ENCODE data around the gene FOXQ1. TPM values are rescaled to one million over a fixed set of nuclear protein-coding genes. Genes with fewer than 3 reads are reported as not detected.
"Not testable (repeated sequence)": the region's sequence is repeated elsewhere in the genome, so short reads cannot be mapped to it uniquely, and the experiment has no call there.

Gene FOXQ1
- total and polyA plus RNA-seq, 10 of the 15 experiments (the other 5 are each of a cell fraction or from before 2014, with no cell fraction given) = 0.08 TPM; not detected in 9

GRCh38 chr6:1351381-1352008 is 39.6 kb downstream of the FOXQ1 start:
- Histone ChIP-seq H3K27ac (ENCODE audit: control insufficient read depth, insufficient read depth) (no peak overlapping the region), H3K4me3 (no peak overlapping the region), H3K27me3 (replicated peaks in 1 of 2; ENCODE audit: control insufficient read depth in 2 of 2, insufficient read depth in 2 of 2, low read length in 1 of 2) (no peaks in the 10 kb centered on the region; a peak in 2 of 4 replicates), H4K20me1 (ENCODE audit: control insufficient read depth, insufficient read depth) (no peaks in the 10 kb centered on the region), H3K79me2 (ENCODE audit: control insufficient read depth, insufficient read depth, low read length) (no peaks in the 10 kb centered on the region), H3K4me1 (ENCODE audit: control insufficient read depth, insufficient read depth, low read length) (no peaks in the 10 kb centered on the region), H3K36me3 (ENCODE audit: control insufficient read depth in 2 of 2, insufficient read depth in 2 of 2, low read length in 1 of 2) (no peaks in the 10 kb centered on the region), H3K4me2 (ENCODE audit: control insufficient read depth, insufficient read depth) (no peak overlapping the region), H3K9ac (ENCODE audit: control insufficient read depth, insufficient read depth, low read length) (no peak overlapping the region), H3K9me3 (replicated peaks; ENCODE audit: control insufficient read depth, insufficient read depth, low read length) (peaks cover 3% of the 10 kb centered on the region; the same call in 2 of the 3 replicates), H2AFZ (ENCODE audit: control insufficient read depth, low read depth, low read length) (no peak overlapping the region)
- ChIA-PET POLR2A (no interaction called here), CTCF (interaction anchor here (0.9 kb wide), 1 partner anchor 46 kb away, joined by 4 read pairs; no protein-coding TSS in a partner anchor), SMC1A (ENCODE audit: uncharacterized antibody, unreplicated experiment) (no interaction called here), RAD21 (ENCODE audit: unreplicated experiment) (no interaction called here)
- no peak for FAIRE-seq
- intact Hi-C loops (cut with micrococcal nuclease; ENCODE audit: unreplicated experiment) = no loop called here
- no peak for ATAC-seq
- no TSS peak for BruUV-seq (replicated peaks)
- in situ Hi-C loops (cut with MboI) = no loop called here
- TF ChIP-seq BCL11A (IDR thresholded peaks at IDR 0.05; ENCODE audit: low read depth, low read length) (no peak), MEF2A (IDR thresholded peaks at IDR 0.05; ENCODE audit: insufficient read depth, low read depth, low read length) (no peak), CHD2 (IDR thresholded peaks at IDR 0.05; ENCODE audit: borderline replicate concordance, low read depth, low read length) (no peak), CBX5 (IDR thresholded peaks at IDR 0.05; ENCODE audit: low read depth) (0 out of 2 replicates have a peak, but pooled peaks have one; percentile 67)
- no peak for DNase-seq (ENCODE audit: low read depth, low spot score)
- 10% methylated on average over 2 of the region's 2 CpGs for WGBS (ENCODE audit: insufficient coverage, insufficient replicate concordance, low lambda C conversion rate, missing lambda C conversion rate)

GRCh38 chr6:1355068-1355467 is 43.2 kb downstream of the FOXQ1 start:
- H3K27me3 ChIP-seq (replicated peaks in 1 of 2; ENCODE audit: control insufficient read depth in 2 of 2, insufficient read depth in 2 of 2, low read length in 1 of 2); H3K36me3 ChIP-seq (ENCODE audit: control insufficient read depth in 2 of 2, insufficient read depth in 2 of 2, low read length in 1 of 2); ATAC-seq; BruUV-seq (replicated peaks); RAD21 ChIA-PET (ENCODE audit: unreplicated experiment); SMC1A ChIA-PET (ENCODE audit: uncharacterized antibody, unreplicated experiment); H3K9me3 ChIP-seq (replicated peaks; ENCODE audit: control insufficient read depth, insufficient read depth, low read length); H3K9ac ChIP-seq (ENCODE audit: control insufficient read depth, insufficient read depth, low read length); H2AFZ ChIP-seq (ENCODE audit: control insufficient read depth, low read depth, low read length); H3K79me2 ChIP-seq (ENCODE audit: control insufficient read depth, insufficient read depth, low read length); H3K27ac ChIP-seq (ENCODE audit: control insufficient read depth, insufficient read depth); FAIRE-seq; H3K4me2 ChIP-seq (ENCODE audit: control insufficient read depth, insufficient read depth); H3K4me1 ChIP-seq (ENCODE audit: control insufficient read depth, insufficient read depth, low read length); POLR2A ChIA-PET; in situ Hi-C loops (cut with MboI); H4K20me1 ChIP-seq (ENCODE audit: control insufficient read depth, insufficient read depth); intact Hi-C loops (cut with micrococcal nuclease; ENCODE audit: unreplicated experiment); DNase-seq (ENCODE audit: low read depth, low spot score); H3K4me3 ChIP-seq: not testable (repeated sequence)
- CTCF ChIA-PET = interaction anchor here (0.7 to 1.2 kb wide), 4 partner anchors 13 to 598 kb away, joined by 3 read pairs; no protein-coding TSS in a partner anchor

DNA sequence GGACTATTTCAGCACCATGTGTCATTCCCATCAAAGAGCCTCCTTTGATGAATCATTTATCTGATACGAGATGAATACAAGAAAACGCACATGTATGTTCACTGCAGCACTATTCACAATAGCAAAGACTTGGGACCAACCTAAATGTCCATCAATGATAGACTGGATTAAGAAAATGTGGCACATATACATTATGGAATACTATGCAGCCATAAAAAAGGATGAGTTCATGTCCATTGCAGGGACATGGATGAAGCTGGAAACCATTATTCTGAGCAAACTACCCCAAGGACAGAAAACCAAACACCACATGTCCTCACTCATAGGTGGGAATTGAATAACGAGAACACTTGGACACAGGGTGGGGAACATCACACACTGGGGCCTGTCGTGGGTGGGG is 49.8 kb downstream of the FOXQ1 start:
- H3K36me3 ChIP-seq (ENCODE audit: control insufficient read depth in 2 of 2, insufficient read depth in 2 of 2, low read length in 1 of 2); H3K27me3 ChIP-seq (replicated peaks in 1 of 2; ENCODE audit: control insufficient read depth in 2 of 2, insufficient read depth in 2 of 2, low read length in 1 of 2); H3K4me3 ChIP-seq; H3K4me1 ChIP-seq (ENCODE audit: control insufficient read depth, insufficient read depth, low read length); H3K27ac ChIP-seq (ENCODE audit: control insufficient read depth, insufficient read depth); H3K4me2 ChIP-seq (ENCODE audit: control insufficient read depth, insufficient read depth); H3K9me3 ChIP-seq (replicated peaks; ENCODE audit: control insufficient read depth, insufficient read depth, low read length); H3K79me2 ChIP-seq (ENCODE audit: control insufficient read depth, insufficient read depth, low read length); RAD21 ChIA-PET (ENCODE audit: unreplicated experiment); H4K20me1 ChIP-seq (ENCODE audit: control insufficient read depth, insufficient read depth); SMC1A ChIA-PET (ENCODE audit: uncharacterized antibody, unreplicated experiment); BruUV-seq (replicated peaks); in situ Hi-C loops (cut with MboI); DNase-seq (ENCODE audit: low read depth, low spot score); intact Hi-C loops (cut with micrococcal nuclease; ENCODE audit: unreplicated experiment); ATAC-seq; CTCF ChIA-PET; POLR2A ChIA-PET; H2AFZ ChIP-seq (ENCODE audit: control insufficient read depth, low read depth, low read length); H3K9ac ChIP-seq (ENCODE audit: control insufficient read depth, insufficient read depth, low read length); FAIRE-seq: not testable (repeated sequence)
- WGBS (ENCODE audit: insufficient coverage, insufficient replicate concordance, low lambda C conversion rate, missing lambda C conversion rate) = 45% methylated on average over 3 of the region's 4 CpGs
